Muscle of back (tissue), 11 donors: ENCODE measurements around the gene GSTA2. TPM values are rescaled to one million over a fixed set of nuclear protein-coding genes. Genes with fewer than 3 reads are reported as not detected.
"Not testable (repeated sequence)": the region's sequence is repeated elsewhere in the genome, so short reads cannot be mapped to it uniquely, and the experiment has no call there.

Experiments
- DNase-seq, 3 donors: peaks; one replicate each; pipeline versions ENCODE4 v3.0.0 to v3.0.0-alpha.2; 2013
- polyA plus RNA-seq, 10 donors: library from polyadenylated mRNA; unstranded; fragments of 120-200 nt; gene quantifications; one replicate each; pipeline ENCODE4 v1.2.1, GENCODE V29; 2013; ENCODE audit not compliant: insufficient read length in 10 of 10

The GSTA2 gene
- polyA plus RNA-seq, 10 donors = not detected

- DNase-seq = no peak
These were observed 37.6 kb downstream of the GSTA2 start for GRCh38 chr6:52725535-52726192.

GRCh38 chr6:52725143-52725534 lies 38.1 kb downstream of the GSTA2 start:
- DNase-seq = no peak

- DNase-seq = peak; percentile 11 to 36 (median 24)
These were observed 38.7 kb downstream of the GSTA2 start for GRCh38 chr6:52724406-52725121.

- DNase-seq = no peak
These were observed 39.3 kb downstream of the GSTA2 start for GRCh38 chr6:52724042-52724405.

- DNase-seq = no peak
These were observed 43.0 kb downstream of the GSTA2 start for GRCh38 chr6:52720321-52720720.

GRCh38 chr6:52718550-52718949 lies 44.7 kb downstream of the GSTA2 start:
- DNase-seq = no peak

GRCh38 chr6:52714761-52715160 lies 48.5 kb downstream of the GSTA2 start:
- not testable (repeated sequence) for DNase-seq

GRCh38 chr6:52712136-52712535 lies 51.1 kb downstream of the GSTA2 start:
- no peak for DNase-seq

GRCh38 chr6:52707963-52708680 lies 55.2 kb downstream of the GSTA2 start:
- DNase-seq = no peak

GRCh38 chr6:52706001-52706400 lies 57.3 kb downstream of the GSTA2 start:
- DNase-seq = no peak

GRCh38 chr6:52704781-52705502 lies 58.3 kb downstream of the GSTA2 start:
- not testable (repeated sequence) for DNase-seq

GRCh38 chr6:52704060-52704459 lies 59.2 kb downstream of the GSTA2 start:
- no peak for DNase-seq

Other genes with a start within 250 kb of the GSTA2 start
- gene TRAM2, start 186.4 kb downstream of the GSTA2 start, polyA plus RNA-seq = 10 to 100 TPM; 20.1 to 28.0 (median 23.0) TPM
- 10 to 100 TPM; 13.9 to 26.7 (median 18.6) TPM for gene TMEM14A, start 92.4 kb downstream of the GSTA2 start, polyA plus RNA-seq
- gene GSTA1, start 40.3 kb upstream of the GSTA2 start, polyA plus RNA-seq = under 1 TPM in 3 of 10 donors, not detected in 7; 0.19 to 0.69 (median 0.34) TPM
- not detected for gene GSTA5, start 77.3 kb upstream of the GSTA2 start, polyA plus RNA-seq
- not detected for gene GSTA3, start 146.2 kb upstream of the GSTA2 start, polyA plus RNA-seq
- 10 to 100 TPM; 45.4 to 66.8 (median 55.4) TPM for gene GSTA4, start 231.8 kb upstream of the GSTA2 start, polyA plus RNA-seq